Type B pancreatic cell (in vitro differentiated cells): Measurements from ENCODE around the gene CBLC. TPM values are rescaled to one million over a fixed set of nuclear protein-coding genes. Genes with fewer than 3 reads are reported as not detected.

Source experiments
- DNase-seq: peaks from one replicate; pipeline ENCODE4 v3.0.0; 2021; ENCODE audit warnings: mixed read lengths; ENCODE audit not compliant: unreplicated experiment; ENCODE audit errors: extremely low spot score
- H3K27ac Mint-ChIP-seq: 2 replicates; pipeline ENCODE4 v1.8.0; 2021; ENCODE audit warnings: mild to moderate bottlenecking, mixed read lengths
- H3K27me3 Mint-ChIP-seq: 2 replicates; pipeline ENCODE4 v1.8.0; 2021; ENCODE audit warnings: mixed read lengths
- H3K36me3 Mint-ChIP-seq: 2 replicates; pipeline ENCODE4 v1.8.0; 2021; ENCODE audit warnings: mixed read lengths
- H3K4me1 Mint-ChIP-seq: one replicate; pipeline ENCODE4 v1.8.0; 2021; ENCODE audit warnings: mixed read lengths; ENCODE audit not compliant: unreplicated experiment
- H3K4me3 Mint-ChIP-seq: 2 replicates; pipeline ENCODE4 v1.8.0; 2021; ENCODE audit warnings: mild to moderate bottlenecking, mixed read lengths
- H3K9me3 Mint-ChIP-seq: 2 replicates; pipeline ENCODE4 v1.8.0; 2021; ENCODE audit warnings: mixed read lengths
- total RNA-seq: library from RNA; stranded (reverse); gene quantifications from 2 replicates; pipeline ENCODE4 v1.2.1, GENCODE V29; 2021; ENCODE audit warnings: low replicate concordance
- TF ChIP-seq, protein P1 (sequence below): fragments of 200-600 bp; sonication (generic); conservative IDR thresholded peaks from 2 replicates; pipeline ENCODE4 v1.5.0; 2021; ENCODE audit warnings: antibody characterized with exemption, mild to moderate bottlenecking

The CBLC gene
- total RNA-seq, 1 donor from 2014 or later = 13.9 TPM

DNA sequence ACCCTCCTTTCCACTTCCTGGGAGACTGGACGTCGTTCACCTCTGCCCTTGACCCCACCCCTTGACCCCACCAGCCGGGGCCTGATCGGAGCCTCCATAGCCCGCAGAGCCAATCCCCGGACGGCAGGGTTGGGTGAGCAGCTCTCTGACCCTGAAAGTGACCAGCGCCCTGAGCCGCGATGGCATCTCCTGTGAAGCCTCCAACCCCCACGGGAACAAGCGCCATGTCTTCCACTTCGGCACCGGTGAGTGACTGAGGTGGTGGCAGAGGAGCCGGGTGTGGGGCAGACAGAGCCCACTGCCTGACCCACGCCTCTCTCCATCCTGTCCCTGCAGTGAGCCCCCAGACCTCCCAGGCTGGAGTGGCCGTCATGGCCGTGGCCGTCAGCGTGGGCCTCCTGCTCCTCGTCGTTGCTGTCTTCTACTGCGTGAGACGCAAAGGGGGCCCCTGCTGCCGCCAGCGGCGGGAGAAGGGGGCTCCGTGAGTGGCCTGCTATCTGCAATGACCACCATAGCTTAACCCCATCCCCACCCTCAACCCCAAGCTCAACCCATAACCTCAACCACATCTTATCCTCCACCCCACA is 41.6 kb downstream of the CBLC start:
- peaks cover 5% of the 10 kb centered on the region for H3K36me3 Mint-ChIP-seq
- TF ChIP-seq, protein P1, sequence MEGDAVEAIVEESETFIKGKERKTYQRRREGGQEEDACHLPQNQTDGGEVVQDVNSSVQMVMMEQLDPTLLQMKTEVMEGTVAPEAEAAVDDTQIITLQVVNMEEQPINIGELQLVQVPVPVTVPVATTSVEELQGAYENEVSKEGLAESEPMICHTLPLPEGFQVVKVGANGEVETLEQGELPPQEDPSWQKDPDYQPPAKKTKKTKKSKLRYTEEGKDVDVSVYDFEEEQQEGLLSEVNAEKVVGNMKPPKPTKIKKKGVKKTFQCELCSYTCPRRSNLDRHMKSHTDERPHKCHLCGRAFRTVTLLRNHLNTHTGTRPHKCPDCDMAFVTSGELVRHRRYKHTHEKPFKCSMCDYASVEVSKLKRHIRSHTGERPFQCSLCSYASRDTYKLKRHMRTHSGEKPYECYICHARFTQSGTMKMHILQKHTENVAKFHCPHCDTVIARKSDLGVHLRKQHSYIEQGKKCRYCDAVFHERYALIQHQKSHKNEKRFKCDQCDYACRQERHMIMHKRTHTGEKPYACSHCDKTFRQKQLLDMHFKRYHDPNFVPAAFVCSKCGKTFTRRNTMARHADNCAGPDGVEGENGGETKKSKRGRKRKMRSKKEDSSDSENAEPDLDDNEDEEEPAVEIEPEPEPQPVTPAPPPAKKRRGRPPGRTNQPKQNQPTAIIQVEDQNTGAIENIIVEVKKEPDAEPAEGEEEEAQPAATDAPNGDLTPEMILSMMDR = no peak
- DNase-seq = no peak
- no peaks in the 10 kb centered on the region for H3K4me1 Mint-ChIP-seq
- H3K9me3 Mint-ChIP-seq = no peaks in the 10 kb centered on the region
- no peaks in the 10 kb centered on the region for H3K27me3 Mint-ChIP-seq
- H3K27ac Mint-ChIP-seq = no peak overlapping the region
- H3K4me3 Mint-ChIP-seq = no peak overlapping the region

DNA sequence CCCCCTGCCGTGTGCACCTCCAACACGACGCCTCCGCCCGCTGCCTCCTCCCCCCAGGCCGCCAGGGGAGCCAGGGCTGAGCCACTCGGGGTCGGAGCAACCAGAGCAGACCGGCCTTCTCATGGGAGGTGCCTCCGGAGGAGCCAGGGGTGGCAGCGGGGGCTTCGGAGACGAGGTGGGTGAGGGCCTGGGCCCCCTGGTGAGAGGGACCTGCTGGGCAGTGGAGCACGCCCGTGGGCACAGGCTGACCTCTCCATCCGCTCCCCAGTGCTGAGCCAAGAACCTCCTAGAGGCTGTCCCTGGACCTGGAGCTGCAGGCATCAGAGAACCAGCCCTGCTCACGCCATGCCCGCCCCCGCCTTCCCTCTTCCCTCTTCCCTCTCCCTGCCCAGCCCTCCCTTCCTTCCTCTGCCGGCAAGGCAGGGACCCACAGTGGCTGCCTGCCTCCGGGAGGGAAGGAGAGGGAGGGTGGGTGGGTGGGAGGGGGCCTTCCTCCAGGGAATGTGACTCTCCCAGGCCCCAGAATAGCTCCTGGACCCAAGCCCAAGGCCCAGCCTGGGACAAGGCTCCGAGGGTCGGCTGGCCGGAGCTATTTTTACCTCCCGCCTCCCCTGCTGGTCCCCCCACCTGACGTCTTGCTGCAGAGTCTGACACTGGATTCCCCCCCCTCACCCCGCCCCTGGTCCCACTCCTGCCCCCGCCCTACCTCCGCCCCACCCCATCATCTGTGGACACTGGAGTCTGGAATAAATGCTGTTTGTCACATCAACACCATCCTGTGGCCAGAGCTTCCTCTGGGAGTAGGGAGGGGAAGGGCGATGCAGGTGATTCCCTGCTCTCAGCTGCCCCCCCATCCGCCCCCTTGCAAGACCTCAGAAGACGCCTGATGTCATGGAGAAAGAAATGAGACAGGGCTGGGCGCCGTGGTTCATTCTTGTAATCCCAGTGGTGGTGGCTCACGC is 43.2 kb downstream of the CBLC start:
- TF ChIP-seq, protein P1 = no peak
- no peaks in the 10 kb centered on the region for H3K9me3 Mint-ChIP-seq
- H3K27ac Mint-ChIP-seq = no peak overlapping the region
- no peaks in the 10 kb centered on the region for H3K36me3 Mint-ChIP-seq
- DNase-seq = no peak
- H3K4me1 Mint-ChIP-seq = no peaks in the 10 kb centered on the region
- peaks cover 5% of the 10 kb centered on the region for H3K27me3 Mint-ChIP-seq
- no peak overlapping the region for H3K4me3 Mint-ChIP-seq

DNA sequence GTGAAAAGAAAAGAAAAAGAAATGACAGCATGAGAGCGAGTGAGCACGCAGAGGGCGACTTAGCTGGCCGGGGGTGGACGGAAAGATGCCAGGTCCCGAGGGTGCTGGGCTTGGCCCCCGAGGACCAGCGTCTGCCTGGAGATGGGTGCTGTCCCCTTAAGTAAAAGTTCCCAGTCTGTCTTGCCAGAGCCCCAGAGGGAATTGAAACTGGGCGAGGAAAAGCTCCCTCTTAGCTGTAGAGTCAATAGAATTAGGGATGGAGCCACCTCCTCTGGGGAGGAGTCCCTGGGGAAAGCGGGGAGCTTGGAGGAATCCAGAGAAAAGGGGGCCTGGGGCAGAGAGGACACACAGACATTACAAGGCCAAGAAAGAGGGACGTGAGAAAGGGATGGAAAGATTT is 44.5 kb downstream of the CBLC start:
- DNase-seq = no peak
- Mint-ChIP-seq H3K4me3 (no peak overlapping the region), H3K36me3 (no peaks in the 10 kb centered on the region), H3K4me1 (no peaks in the 10 kb centered on the region), H3K9me3 (no peaks in the 10 kb centered on the region), H3K27ac (no peak overlapping the region), H3K27me3 (peaks cover 14% of the 10 kb centered on the region)
- TF ChIP-seq, protein P1 = no peak

DNA sequence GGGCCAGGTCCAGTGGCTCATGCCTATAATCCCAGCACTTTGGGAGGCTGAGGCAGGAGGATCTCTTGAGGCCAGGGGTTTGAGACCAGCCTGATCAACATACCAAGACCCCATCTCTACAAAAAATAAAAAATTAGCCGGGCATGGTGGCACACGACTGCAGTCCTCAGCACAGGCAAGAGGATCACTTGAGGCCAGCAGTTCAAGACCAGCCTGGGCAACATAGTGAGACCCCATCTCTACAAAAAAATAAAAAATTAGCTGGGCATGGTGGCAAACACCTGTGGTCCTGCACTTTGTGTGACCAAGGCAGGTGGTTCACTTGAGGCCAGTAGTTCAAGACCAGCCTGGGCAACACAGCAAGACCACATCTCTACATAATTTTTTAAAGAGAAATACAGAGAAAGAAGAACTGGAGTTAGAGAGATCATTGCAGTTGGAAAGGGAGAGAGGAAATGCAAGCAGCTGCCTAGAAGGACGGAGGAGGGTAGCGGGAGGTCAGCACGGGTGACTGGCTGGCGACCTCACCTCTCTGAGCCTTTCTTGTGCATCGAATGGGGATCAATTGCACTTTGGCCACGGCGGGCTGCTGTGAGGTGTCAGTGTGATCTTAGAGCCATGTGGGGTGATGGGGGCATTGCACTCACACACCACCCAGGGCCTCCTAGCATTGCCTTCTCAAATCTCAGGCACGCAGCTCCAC is 45.1 kb downstream of the CBLC start:
- H3K27me3 Mint-ChIP-seq = peaks cover 16% of the 10 kb centered on the region
- no peaks in the 10 kb centered on the region for H3K9me3 Mint-ChIP-seq
- DNase-seq = no peak
- no peaks in the 10 kb centered on the region for H3K36me3 Mint-ChIP-seq
- no peaks in the 10 kb centered on the region for H3K4me1 Mint-ChIP-seq
- no peak overlapping the region for H3K4me3 Mint-ChIP-seq
- no peak overlapping the region for H3K27ac Mint-ChIP-seq
- TF ChIP-seq, protein P1 = no peak

DNA sequence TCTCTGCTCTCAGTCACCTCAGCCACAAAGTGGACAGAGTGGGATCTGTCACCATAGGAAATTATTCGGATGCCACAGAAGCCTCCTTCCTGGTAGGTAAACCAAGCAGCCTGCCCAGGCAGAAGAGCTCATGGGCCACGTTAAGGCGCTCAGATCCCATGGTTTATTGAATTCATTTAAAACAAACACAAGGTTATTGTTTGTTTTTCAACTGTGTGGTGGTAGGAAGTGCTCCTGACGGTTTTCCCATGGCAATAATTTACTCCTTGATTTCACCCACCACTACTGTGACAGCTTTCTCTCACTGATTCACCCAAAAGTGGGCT is 45.6 kb downstream of the CBLC start:
- no peak overlapping the region for H3K27ac Mint-ChIP-seq
- TF ChIP-seq, protein P1 = no peak
- no peak for DNase-seq

More for the DNA sequence above, 45.6 kb downstream of the CBLC start:
- Mint-ChIP-seq H3K27me3 (peaks cover 16% of the 10 kb centered on the region), H3K4me3 (no peak overlapping the region), H3K36me3 (no peaks in the 10 kb centered on the region), H3K4me1 (no peaks in the 10 kb centered on the region), H3K9me3 (no peaks in the 10 kb centered on the region)
